ENCODE results near the gene DSPP.

The DSPP gene

DNA sequence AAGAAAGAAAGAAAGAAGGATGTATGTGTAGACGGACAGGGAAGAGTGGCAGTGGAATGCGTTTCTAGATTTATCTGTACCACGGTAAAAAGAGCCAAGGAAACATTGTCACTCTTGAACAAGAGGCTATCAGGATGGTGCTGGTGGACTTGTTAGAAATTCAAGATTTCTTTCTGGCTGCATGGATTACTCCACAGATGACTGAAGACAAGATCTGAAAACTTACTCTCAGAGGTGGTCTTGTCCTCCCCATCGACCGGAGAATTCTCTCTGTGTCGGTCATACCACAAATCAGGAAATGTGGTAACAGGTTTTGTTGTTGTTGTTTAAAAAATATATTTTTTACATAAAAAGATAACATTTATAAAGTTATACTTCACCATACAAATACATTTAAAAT, 11.8 kb downstream of the DSPP start:
- Histone ChIP-seq H3K36me3 (ENCODE audit: insufficient read depth, low read length) (no peaks in the 10 kb centered on the region), H3K9me3 (ENCODE audit: insufficient read depth, low read depth, low read length) (no peaks in the 10 kb centered on the region), H4K20me1 (ENCODE audit: insufficient read depth, low read length, poor library complexity, severe bottlenecking) (no peaks in the 10 kb centered on the region), H3K27me3 (ENCODE audit: insufficient read depth, low read length, poor library complexity, severe bottlenecking) (peaks cover 12% of the 10 kb centered on the region), H2AFZ (ENCODE audit: low read length) (no peak overlapping the region), H3K4me2 (ENCODE audit: low read depth, low read length, poor library complexity, severe bottlenecking) (no peak overlapping the region), H3K9me2 (replicated peaks; ENCODE audit: low read depth, low read length) (no peaks in the 10 kb centered on the region), H3K4me3 (ENCODE audit: low read length, poor library complexity, severe bottlenecking) (no peak overlapping the region), H3K9ac (ENCODE audit: low read depth, low read length, poor library complexity, severe bottlenecking) (no peak overlapping the region), H3K4me1 (ENCODE audit: insufficient read depth, low read length, poor library complexity, severe bottlenecking) (no peaks in the 10 kb centered on the region), H3K79me2 (ENCODE audit: insufficient read depth, low read length) (no peaks in the 10 kb centered on the region), H3F3A (ENCODE audit: low read depth) (no peaks in the 10 kb centered on the region)
- no peak for TF ChIP-seq EZH2phosphoT487 (IDR thresholded peaks at IDR 0.05; ENCODE audit: borderline replicate concordance)
- TF ChIP-seq, protein P1, sequence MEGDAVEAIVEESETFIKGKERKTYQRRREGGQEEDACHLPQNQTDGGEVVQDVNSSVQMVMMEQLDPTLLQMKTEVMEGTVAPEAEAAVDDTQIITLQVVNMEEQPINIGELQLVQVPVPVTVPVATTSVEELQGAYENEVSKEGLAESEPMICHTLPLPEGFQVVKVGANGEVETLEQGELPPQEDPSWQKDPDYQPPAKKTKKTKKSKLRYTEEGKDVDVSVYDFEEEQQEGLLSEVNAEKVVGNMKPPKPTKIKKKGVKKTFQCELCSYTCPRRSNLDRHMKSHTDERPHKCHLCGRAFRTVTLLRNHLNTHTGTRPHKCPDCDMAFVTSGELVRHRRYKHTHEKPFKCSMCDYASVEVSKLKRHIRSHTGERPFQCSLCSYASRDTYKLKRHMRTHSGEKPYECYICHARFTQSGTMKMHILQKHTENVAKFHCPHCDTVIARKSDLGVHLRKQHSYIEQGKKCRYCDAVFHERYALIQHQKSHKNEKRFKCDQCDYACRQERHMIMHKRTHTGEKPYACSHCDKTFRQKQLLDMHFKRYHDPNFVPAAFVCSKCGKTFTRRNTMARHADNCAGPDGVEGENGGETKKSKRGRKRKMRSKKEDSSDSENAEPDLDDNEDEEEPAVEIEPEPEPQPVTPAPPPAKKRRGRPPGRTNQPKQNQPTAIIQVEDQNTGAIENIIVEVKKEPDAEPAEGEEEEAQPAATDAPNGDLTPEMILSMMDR (conservative IDR thresholded peaks at IDR 0.05; ENCODE audit: low read length): no peak

DNA sequence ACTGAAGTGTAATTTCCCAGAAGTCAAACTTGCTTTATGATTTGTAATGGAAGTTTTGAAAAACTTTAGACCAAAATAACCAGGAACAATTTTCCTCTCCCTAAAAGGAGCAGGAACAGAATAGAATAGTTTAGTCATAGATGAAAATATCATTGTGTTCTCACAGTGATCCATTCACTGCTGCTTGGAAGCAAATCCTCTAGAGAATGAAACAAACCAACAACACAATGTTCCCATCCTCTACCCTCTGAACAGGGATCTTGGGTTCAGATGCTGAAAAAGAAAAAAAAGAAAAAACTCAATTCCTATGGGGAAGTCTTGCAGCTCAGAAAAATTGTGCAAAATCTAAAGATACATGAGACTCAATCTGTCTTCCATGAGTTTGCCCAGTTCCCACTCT, 12.2 kb downstream of the DSPP start:
- TF ChIP-seq, protein P1 (conservative IDR thresholded peaks at IDR 0.05; ENCODE audit: low read length): no peak
- no peak for TF ChIP-seq EZH2phosphoT487 (IDR thresholded peaks at IDR 0.05; ENCODE audit: borderline replicate concordance)
- H3K9me2 ChIP-seq (replicated peaks; ENCODE audit: low read depth, low read length): no peaks in the 10 kb centered on the region
- H3K4me1 ChIP-seq (ENCODE audit: insufficient read depth, low read length, poor library complexity, severe bottlenecking): no peaks in the 10 kb centered on the region
- H3K9me3 ChIP-seq (ENCODE audit: insufficient read depth, low read depth, low read length): no peaks in the 10 kb centered on the region
- no peak overlapping the region for H3K4me3 ChIP-seq (ENCODE audit: low read length, poor library complexity, severe bottlenecking)
- H3K9ac ChIP-seq (ENCODE audit: low read depth, low read length, poor library complexity, severe bottlenecking): no peak overlapping the region
- H2AFZ ChIP-seq (ENCODE audit: low read length): no peak overlapping the region
- no peaks in the 10 kb centered on the region for H3F3A ChIP-seq (ENCODE audit: low read depth)
- no peaks in the 10 kb centered on the region for H3K79me2 ChIP-seq (ENCODE audit: insufficient read depth, low read length)
- H3K36me3 ChIP-seq (ENCODE audit: insufficient read depth, low read length): no peaks in the 10 kb centered on the region
- H4K20me1 ChIP-seq (ENCODE audit: insufficient read depth, low read length, poor library complexity, severe bottlenecking): no peaks in the 10 kb centered on the region
- peaks cover 12% of the 10 kb centered on the region for H3K27me3 ChIP-seq (ENCODE audit: insufficient read depth, low read length, poor library complexity, severe bottlenecking)
- no peak overlapping the region for H3K4me2 ChIP-seq (ENCODE audit: low read depth, low read length, poor library complexity, severe bottlenecking)

DNA sequence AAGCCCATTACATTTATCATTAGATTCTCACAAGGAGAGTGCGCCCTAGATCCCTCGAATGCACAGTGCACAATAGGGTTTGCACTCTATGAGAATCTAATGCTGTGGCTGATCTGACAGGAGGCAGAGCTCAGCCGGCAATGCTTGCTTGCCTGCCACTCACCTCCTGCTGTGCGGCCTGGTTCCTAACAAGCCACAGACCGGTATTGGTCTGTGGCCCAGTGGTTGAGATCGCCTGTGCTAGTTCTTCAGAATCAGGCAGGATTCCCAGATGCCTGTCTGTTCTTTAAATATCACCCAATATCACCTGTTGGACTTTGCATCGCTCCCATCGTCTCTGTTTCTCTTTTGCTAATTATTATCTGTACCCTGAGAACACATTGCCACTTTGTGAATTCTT, 14.0 kb downstream of the DSPP start:
- no peak overlapping the region for H3K9ac ChIP-seq (ENCODE audit: low read depth, low read length, poor library complexity, severe bottlenecking)
- H3K27me3 ChIP-seq (ENCODE audit: insufficient read depth, low read length, poor library complexity, severe bottlenecking): peaks cover 12% of the 10 kb centered on the region
- no peaks in the 10 kb centered on the region for H3K36me3 ChIP-seq (ENCODE audit: insufficient read depth, low read length)
- H3K9me2 ChIP-seq (replicated peaks; ENCODE audit: low read depth, low read length): no peaks in the 10 kb centered on the region
- no peaks in the 10 kb centered on the region for H3K79me2 ChIP-seq (ENCODE audit: insufficient read depth, low read length)
- H2AFZ ChIP-seq (ENCODE audit: low read length): no peak overlapping the region
- no peaks in the 10 kb centered on the region for H3F3A ChIP-seq (ENCODE audit: low read depth)
- no peak overlapping the region for H3K4me3 ChIP-seq (ENCODE audit: low read length, poor library complexity, severe bottlenecking)
- TF ChIP-seq, protein P1 (conservative IDR thresholded peaks at IDR 0.05; ENCODE audit: low read length): no peak
- no peak for TF ChIP-seq EZH2phosphoT487 (IDR thresholded peaks at IDR 0.05; ENCODE audit: borderline replicate concordance)
- no peaks in the 10 kb centered on the region for H3K4me1 ChIP-seq (ENCODE audit: insufficient read depth, low read length, poor library complexity, severe bottlenecking)
- H3K9me3 ChIP-seq (ENCODE audit: insufficient read depth, low read depth, low read length): no peaks in the 10 kb centered on the region
- no peaks in the 10 kb centered on the region for H4K20me1 ChIP-seq (ENCODE audit: insufficient read depth, low read length, poor library complexity, severe bottlenecking)
- H3K4me2 ChIP-seq (ENCODE audit: low read depth, low read length, poor library complexity, severe bottlenecking): no peak overlapping the region
